HL-60 (cell line): ENCODE data around the gene CTSK.

ENCODE experiments used
- DNase-seq, 2 experiments: peaks; one replicate each; pipeline ENCODE4 v3.0.0-alpha.2; 2010 to 2020; ENCODE audit warnings: low read depth in 1 of 2, low spot score in 1 of 2
- H3K27ac ChIP-seq: fragments of 250-450 bp; sonication (Bioruptor Pico); replicated peaks from 2 replicates; pipeline ENCODE4 v1.5.1; 2020; ENCODE audit warnings: mild to moderate bottlenecking, moderate library complexity
- H3K27me3 ChIP-seq: fragments of 250-450 bp; sonication (Bioruptor Pico); 2 replicates; pipeline ENCODE4 v1.5.1; 2021; ENCODE audit warnings: mild to moderate bottlenecking, moderate library complexity; ENCODE audit not compliant: insufficient read depth, poor library complexity, severe bottlenecking
- H3K4me3 ChIP-seq: replicated peaks from 2 replicates; pipeline ENCODE4 v1.5.1; 2011; ENCODE audit warnings: mild to moderate bottlenecking, control low read depth, low read length; ENCODE audit not compliant: insufficient read depth
- CTCF ChIP-seq: IDR thresholded peaks from one replicate; pipeline ENCODE4 v1.5.1; 2011; ENCODE audit warnings: low read length, control low read depth, inconsistent platforms; ENCODE audit not compliant: insufficient read depth
- GABPA ChIP-seq: IDR thresholded peaks from 2 replicates; pipeline ENCODE4 v1.6.1; 2012; ENCODE audit warnings: low read depth
- POLR2AphosphoS5 ChIP-seq: IDR thresholded peaks from 2 replicates; pipeline ENCODE4 v1.6.1; 2012; ENCODE audit warnings: low read depth
- REST ChIP-seq: IDR thresholded peaks from 2 replicates; pipeline ENCODE4 v1.6.1; 2012; ENCODE audit warnings: low read depth; ENCODE audit not compliant: insufficient replicate concordance
- SPI1 ChIP-seq: IDR thresholded peaks from 2 replicates; pipeline ENCODE4 v1.6.1; 2012; ENCODE audit warnings: low read depth, mild to moderate bottlenecking, borderline replicate concordance

Gene CTSK

GRCh38 chr1:150765296-150765976 lies 42.6 kb downstream of the CTSK start, which contains the start of gene CTSS:
CTSS (minus strand) TSS chr1:150765778; CDS start chr1:150764763, 1,015 bp downstream.
- peak within 1 kb of the TSS; percentile 92 for H3K27ac ChIP-seq
- TF ChIP-seq SPI1 (peak; percentile 99), GABPA (no peak)
- DNase-seq: peak in 1 of 2 experiments; percentile 43
- peak within 1 kb of the TSS; percentile 46 for H3K4me3 ChIP-seq
- no peaks in the 10 kb centered on the region for H3K27me3 ChIP-seq

GRCh38 chr1:150764617-150765101 lies 43.4 kb downstream of the CTSK start:
- DNase-seq: peak in 1 of 2 experiments; percentile 14
- peak overlapping the region; percentile 92 for H3K27ac ChIP-seq
- H3K4me3 ChIP-seq: peak overlapping the region; percentile 46
- TF ChIP-seq GABPA: no peak
- no peak for TF ChIP-seq CTCF
- TF ChIP-seq POLR2AphosphoS5: no peak
- TF ChIP-seq SPI1: no peak
- no peak for TF ChIP-seq REST
- no peaks in the 10 kb centered on the region for H3K27me3 ChIP-seq

- Histone ChIP-seq H3K27me3 (no peaks in the 10 kb centered on the region), H3K27ac (0 out of 2 replicates have a peak overlapping the region, but pooled peaks have one; percentile 13), H3K4me3 (no peak overlapping the region)
- no peak for DNase-seq
- TF ChIP-seq REST: no peak
- no peak for TF ChIP-seq CTCF
- TF ChIP-seq GABPA: no peak
- no peak for TF ChIP-seq POLR2AphosphoS5
- TF ChIP-seq SPI1: no peak
Measured at GRCh38 chr1:150763018-150763417, 45.0 kb downstream of the CTSK start.

- no peak overlapping the region for H3K4me3 ChIP-seq
- DNase-seq: no peak
- no peak overlapping the region; the same call in 1 of the 2 replicates for H3K27ac ChIP-seq
- no peaks in the 10 kb centered on the region for H3K27me3 ChIP-seq
- TF ChIP-seq CTCF (no peak), SPI1 (no peak), REST (no peak), GABPA (no peak), POLR2AphosphoS5 (no peak)
Measured at GRCh38 chr1:150762552-150762951, 45.5 kb downstream of the CTSK start.
